GM18526 (cell line): Measurements from ENCODE around the gene ELMO1.

Experiments used
- POLR2A ChIP-seq: IDR thresholded peaks from 3 replicates; pipeline ENCODE4 v1.6.1; 2011; ENCODE audit not compliant: insufficient read length; ENCODE audit errors: extremely low read depth

The ELMO1 gene

DNA sequence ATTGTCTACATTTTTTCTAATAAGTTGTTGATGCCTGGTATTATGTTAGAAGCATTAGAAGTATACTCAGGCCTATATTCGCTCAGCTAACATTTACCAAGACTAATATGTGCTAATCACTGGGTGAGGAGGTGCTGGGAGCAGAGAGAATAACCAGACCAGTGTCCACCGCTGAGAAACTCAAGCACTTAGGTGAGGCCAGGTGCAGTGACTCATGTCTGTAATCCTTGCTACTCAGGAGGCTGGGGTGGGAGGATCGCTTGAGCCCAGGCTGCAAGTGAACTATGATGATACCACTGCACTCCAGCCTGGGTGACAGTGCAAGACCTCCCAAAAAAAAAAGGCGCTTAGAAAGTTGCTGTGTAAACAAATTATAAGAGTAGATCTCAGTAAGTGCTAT, 542.2 kb downstream of the ELMO1 start:
- TF ChIP-seq POLR2A: no peak

DNA sequence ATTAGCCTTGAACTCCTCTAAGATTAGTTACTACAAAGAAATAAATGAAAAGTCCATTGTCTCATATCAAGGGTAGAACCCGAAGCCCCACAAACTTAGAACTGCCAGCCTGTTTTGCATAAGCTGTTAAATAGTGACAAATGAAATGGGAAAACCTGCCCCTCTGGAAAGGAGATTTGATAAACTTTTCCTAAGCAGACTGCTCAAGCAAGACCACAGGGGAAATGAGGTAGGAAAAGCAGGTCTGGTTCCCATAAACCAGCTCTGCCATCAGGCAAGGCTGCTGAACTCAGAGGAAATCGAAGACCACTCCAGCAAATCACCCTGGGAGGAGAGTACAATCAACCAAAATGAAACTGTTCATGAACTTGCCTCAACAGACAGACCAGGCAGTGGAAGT, 542.8 kb downstream of the ELMO1 start:
- TF ChIP-seq POLR2A: no peak

DNA sequence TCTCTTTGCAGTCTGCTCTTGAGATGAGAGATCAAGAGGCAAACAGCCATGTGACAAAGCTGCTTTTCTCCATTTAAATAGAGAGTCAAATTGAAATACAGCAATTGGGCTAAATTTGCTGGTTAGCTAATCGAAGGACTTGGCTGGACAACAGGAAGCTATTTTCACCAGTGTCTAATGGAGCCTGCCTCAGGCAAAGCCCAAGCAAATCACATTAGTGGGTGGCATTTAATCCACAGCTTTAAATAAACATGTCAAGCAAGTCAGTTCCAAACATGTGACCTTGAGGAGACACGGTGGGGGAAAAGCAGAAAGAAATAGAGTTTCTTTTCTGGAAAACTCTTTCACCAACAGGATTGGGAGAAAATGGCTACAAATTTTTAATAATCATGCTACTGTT, 543.9 kb downstream of the ELMO1 start:
- no peak for TF ChIP-seq POLR2A

DNA sequence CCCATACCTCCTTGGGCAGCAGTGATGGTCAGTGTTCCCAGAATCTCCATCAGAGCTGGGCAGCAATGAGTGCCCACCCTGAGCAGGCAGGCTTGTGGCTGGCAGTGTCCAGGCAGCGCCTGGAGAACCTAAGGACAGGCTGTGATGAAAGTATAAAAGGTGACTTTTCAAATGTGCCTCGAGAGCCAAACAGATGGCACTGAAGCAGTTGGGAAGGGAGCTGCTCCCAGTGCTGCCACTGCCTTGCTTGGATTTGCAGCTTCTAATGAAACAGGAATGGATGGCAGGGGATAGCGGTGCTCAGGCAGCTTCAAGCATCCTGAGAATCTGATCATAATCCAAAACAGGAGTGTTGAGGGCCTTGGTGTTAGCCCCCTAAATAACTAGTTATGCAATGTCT, 544.6 kb downstream of the ELMO1 start:
- no peak for TF ChIP-seq POLR2A

DNA sequence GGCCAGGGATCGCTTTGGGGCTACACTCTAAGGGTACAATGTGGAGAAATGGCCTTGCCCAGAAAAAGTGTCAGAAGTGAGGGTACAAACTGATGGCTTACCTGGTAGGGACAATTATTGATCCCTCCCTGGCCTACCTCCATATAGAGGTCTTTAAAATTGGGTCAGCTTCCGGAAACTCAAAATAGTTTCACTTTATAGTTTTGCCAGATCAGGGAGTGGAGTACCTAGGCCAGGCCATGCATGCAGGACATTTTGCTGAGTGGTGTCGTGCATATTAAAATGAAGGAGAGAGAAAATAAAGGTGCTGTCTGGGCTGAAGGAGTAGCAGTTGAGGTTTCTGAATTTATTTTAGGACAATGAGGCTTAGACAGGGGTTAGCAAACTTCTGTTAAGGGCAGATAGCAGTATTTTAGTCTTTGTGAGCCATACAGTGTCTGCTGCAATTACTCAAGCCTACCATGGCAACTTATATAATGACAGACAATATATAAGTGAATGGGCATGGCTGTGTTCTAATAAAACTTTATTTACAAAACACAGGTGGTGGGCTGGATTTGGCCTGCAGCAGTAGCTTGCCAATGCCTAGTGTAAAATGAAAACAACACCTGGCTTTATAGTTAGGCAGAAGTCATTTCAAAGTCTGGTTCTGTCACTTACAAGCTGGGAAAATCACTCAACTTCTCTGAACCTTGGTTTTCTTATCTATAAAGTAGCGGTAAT, 547.5 kb downstream of the ELMO1 start:
- no peak for TF ChIP-seq POLR2A

DNA sequence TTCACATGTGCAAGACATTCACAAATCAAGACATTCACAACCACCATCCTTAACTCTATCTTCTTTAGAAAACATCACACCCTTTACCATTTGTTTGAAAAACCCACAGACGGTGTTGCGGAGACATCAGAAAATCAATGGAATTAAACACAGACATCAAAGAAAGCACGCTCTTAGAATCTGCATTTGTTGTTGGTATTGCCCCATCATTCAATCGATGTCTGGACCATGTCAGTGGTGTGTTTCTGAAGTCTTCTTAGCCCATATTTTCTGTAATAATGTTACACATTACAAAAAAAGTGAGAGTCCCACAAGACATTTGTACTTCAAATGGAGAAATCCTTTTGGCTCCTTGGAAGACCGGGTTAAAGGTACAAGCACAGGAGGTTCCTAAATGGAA, 550.5 kb downstream of the ELMO1 start:
- TF ChIP-seq POLR2A: no peak

DNA sequence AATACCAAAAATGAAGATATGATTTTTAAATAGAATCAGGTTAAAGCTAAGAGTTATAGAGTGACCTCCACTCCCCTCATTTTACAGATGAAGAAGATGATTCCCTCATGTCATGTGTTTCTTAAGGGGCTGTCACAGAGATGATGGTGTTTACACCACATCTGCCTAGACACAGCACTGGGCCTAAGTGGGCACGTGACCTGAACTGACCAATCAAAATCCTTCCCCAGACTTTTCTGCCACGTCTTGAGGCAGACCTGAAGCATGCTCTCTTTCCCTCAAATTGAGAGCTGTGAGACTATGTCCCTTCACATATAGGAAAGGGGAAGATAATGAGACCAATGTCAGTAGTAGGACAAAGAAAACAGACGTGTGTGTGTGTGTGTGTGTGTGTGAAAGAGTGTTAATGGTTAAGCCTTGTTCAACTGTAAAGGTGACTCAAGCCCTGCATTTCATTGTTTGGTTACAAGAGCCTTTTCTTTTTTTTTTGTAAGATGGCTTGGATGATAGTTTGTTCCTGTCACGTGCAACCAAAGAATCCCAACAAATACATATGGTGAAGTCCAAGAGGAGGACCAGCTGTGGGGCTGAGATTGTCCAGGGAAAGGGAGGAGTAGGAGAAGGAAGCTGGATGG, 551.6 kb downstream of the ELMO1 start:
- no peak for TF ChIP-seq POLR2A

DNA sequence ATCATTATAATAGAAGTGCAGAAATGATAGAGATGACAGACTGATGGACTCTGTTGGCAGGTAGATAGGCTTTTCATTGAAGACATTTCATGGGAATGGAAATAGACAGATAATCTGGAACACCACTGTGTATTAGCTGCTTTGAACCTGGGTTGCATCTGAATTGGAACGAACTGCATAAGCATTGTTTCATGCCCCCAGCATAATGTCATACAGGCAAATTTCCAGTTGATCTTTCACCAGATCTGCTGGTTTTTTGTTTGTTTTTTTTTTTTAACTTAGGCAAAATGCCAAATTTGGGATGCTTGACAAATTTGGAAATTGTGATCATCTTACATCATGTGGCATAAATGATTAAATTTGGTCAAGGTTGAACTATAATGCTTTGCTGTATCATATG, 552.2 kb downstream of the ELMO1 start:
- no peak for TF ChIP-seq POLR2A

DNA sequence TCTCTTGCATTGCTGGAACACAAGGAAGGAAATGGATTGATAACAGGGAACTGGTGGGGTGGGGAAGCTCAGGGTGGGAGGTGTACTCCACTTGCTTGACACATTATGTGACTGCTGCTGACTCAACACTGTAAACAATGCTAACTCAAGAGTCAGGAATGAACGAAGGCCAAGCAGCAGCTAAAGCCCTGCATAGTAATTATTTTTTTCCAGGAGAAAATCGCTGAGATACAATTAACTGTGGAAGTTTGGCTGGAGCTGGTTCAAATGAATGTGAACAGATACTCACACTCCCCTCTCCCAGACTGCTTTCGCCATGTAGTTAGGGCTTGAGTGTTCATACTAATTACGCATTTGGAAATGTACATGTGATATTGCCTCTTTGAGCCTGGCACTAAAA, 553.5 kb downstream of the ELMO1 start:
- no peak for TF ChIP-seq POLR2A

DNA sequence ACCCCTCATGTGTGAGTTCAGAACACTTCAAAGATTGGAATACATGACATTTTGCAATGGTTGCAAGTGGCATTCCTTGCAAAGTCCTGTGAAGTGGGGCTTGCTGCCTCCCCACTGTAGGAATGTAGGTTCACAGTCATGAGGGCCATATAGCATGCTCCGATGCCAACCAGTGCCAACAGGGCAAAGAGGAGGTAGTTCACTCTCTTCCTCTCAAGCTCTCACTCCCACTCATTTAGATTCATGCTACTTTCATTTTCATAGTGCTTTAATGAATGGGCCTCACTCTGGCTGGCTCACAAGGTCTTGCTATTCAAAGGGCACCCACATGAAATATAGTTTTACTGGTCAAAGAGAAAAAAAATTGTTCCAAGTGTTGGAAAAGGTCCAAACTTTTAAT, 554.5 kb downstream of the ELMO1 start:
- no peak for TF ChIP-seq POLR2A

DNA sequence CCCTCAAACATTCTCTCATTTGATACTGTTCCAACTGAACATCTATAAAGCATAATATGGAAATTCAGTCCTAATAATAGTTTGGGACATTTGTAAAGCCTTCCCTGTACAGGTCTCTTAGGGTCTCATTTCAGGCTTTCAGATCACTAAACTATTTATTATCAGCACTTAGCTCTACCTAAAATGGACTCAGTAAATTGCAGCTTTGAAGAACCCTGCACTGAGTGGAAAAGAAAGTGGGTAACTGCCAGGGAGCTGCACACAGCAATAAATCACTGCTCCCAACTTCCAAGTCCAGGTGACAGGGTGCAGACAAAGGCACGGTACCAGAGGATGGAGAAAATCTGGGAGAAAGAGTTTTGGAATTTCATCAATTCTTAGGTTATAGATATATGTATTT, 559.5 kb downstream of the ELMO1 start:
- TF ChIP-seq POLR2A: no peak

DNA sequence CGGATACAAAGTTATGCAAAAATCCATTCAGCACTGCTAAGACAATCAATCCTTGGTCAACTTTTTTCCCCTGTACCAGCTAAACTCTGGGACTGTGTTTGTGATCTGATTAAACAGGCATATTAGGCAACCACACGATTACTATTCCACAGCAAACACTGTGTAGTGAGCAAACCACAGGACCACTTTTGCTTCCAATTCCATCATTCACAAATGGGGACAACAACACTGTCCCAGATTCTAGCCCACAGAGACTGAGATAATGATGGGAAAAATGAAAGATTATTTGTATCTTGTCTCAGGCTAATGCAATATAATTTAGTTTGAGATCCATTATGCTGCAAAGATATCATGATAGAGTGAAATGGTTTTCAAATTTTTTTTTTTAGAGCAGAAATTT, 560.7 kb downstream of the ELMO1 start:
- TF ChIP-seq POLR2A: no peak

DNA sequence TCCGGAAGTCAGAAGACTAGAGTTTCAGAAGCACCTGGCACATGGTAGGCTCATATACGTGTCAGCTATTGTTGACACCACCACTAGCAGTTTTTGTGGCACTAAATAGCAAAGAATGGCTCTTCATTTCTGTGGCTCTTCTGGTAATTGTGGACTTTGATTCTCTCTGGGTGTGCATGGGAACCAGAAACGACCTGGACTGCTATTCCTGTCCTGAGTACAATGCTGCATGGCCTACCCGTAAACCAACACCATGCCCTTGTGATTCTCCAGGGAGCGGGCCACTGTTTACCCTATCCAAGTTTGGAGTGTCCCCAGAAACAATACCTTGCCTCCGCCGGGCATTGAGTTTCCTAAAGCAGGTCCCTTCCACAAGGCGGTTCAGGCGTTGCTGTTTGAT, 561.4 kb downstream of the ELMO1 start:
- no peak for TF ChIP-seq POLR2A

DNA sequence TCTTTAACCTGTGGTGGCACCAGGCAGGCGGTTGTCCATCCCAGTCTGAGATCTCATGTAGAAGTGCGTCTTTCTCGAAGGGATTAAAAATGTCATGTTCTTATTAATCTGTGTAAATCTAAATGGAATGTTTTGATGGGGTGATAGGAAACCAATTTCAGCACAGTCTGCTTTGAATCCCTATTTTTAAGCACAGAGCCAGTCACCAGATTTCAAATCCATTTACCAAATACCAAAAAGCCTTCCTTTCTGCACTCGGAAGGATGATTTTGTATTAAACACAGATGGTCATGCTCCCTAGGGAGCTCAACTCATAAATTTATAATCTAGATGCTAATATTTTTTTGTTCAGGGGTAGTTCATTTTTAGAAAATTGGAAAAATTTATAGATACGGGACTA, 563.8 kb downstream of the ELMO1 start:
- no peak for TF ChIP-seq POLR2A

DNA sequence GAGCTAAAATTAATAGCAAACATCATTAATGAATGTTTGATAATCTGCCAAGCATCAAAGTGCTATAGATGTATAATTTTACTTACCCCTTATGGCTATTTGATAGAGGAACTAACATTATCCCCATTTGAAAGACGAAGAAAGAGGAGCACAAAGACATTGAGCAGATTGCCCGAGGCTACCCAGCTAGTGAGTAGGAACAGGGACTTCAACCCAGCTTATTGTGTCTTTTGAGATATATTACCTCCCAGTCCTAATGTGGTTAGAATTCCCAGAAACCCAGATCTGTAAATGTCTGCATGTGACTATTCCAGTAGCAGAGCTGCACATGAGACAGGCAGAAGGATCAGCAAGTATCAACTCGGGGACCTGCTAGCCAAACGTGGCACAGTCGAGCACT, 564.3 kb downstream of the ELMO1 start:
- no peak for TF ChIP-seq POLR2A

DNA sequence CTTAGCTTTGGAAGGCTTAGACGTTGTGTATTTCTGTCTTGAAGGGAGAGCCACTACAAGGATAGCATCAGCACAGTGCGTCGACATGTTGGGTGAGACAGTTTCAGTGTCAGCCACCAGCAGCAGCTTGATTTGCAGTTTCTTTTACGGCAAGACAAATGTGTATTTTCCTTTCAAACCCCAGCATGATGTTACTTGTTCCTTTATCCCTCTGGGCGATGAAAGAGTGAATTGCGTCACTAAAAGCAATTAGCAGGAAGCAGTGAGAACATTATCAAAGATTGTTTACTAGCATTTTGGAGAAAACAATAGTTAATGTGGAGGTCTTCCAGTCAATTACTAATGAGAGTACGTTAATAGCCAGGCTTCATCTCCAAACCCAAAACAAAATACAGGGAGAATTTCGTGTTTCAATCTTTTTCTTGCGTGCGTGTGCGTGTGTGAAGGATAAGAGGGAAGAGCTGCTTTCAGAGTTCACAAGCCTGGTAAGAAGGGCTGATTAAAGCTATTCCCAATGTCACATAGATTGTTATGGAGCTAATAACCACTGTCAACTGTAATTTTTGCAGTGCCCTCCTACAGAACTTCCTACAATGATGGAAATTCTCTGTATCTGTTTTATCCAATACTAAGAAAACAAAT, 567.3 kb downstream of the ELMO1 start:
- TF ChIP-seq POLR2A: no peak
